ENCODE measurements around the gene CASZ1. TPM values are rescaled to one million over a fixed set of nuclear protein-coding genes. Genes with fewer than 3 reads are reported as not detected.

Gene CASZ1
- total RNA-seq, 4 donors from 2014 or later: 106 to 229 (median 160) TPM

DNA sequence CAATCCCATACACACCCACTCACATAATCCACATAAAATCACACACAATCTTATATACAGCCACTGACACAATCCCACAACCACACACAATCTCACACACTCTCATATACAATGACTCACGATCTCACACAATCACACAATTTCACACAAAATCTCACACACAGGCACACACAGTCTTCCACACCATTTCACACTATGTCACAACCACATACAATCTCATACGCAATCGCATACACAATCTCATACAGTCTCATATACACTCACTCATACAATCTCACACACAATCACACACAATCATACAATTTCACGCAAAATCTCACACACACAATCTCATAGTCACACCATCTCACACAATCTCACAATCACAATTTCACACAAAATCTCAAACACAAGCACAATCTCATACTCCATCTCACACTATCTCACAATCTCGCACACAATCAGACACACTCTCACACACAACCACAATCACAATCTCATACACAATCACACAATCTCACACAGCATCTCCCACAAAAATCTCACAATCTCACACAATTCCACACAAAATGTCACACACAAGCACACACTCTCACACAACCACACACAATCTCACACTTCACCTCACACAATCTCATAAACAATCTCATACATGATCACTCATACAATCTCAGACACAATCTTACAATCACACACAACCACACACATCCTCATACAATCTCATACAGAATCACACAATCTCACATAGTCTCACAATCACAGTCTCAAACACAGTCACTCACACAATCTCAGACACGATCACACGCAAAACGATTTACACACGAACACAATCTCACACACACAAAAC, 18.5 kb downstream of the CASZ1 start:
- TF ChIP-seq POLR2AphosphoS5 (IDR thresholded peaks at IDR 0.05): no peak
- TF ChIP-seq EP300 (IDR thresholded peaks at IDR 0.05): no peak
- no peak for TF ChIP-seq CTCF (IDR thresholded peaks at IDR 0.05)
- TF ChIP-seq POLR2A (IDR thresholded peaks at IDR 0.05): no peak
- no peaks in the 10 kb centered on the region for H3K9me3 ChIP-seq
- H3K4me1 ChIP-seq: peaks cover 89% of the 10 kb centered on the region
- peak overlapping the region; percentile 1 for H3K4me3 ChIP-seq
- DNase-seq (ENCODE audit: low spot score in 2 of 2): no peak
- peaks cover 3% of the 10 kb centered on the region for H3K27me3 ChIP-seq
- peak overlapping the region; percentile 87 for H3K27ac ChIP-seq
- 89% methylated on average over 9 of the region's 9 CpGs for WGBS
- H3K36me3 ChIP-seq: no peaks in the 10 kb centered on the region

GRCh38 chr1:10776190-10776905, 20.1 kb downstream of the CASZ1 start:
- no peak for DNase-seq (ENCODE audit: low spot score in 2 of 2)
- no peaks in the 10 kb centered on the region for H3K36me3 ChIP-seq
- H3K27me3 ChIP-seq: peaks cover 6% of the 10 kb centered on the region
- H3K4me1 ChIP-seq: peaks cover 96% of the 10 kb centered on the region
- H3K4me3 ChIP-seq: peak overlapping the region; percentile 23
- WGBS: 46% methylated on average over 9 of the region's 14 CpGs
- no peak for TF ChIP-seq POLR2AphosphoS5 (IDR thresholded peaks at IDR 0.05)
- TF ChIP-seq CTCF (IDR thresholded peaks at IDR 0.05): no peak
- TF ChIP-seq POLR2A (IDR thresholded peaks at IDR 0.05): no peak
- no peak for TF ChIP-seq EP300 (IDR thresholded peaks at IDR 0.05)
- H3K27ac ChIP-seq: peak overlapping the region; percentile 87
- H3K9me3 ChIP-seq: no peaks in the 10 kb centered on the region

DNA sequence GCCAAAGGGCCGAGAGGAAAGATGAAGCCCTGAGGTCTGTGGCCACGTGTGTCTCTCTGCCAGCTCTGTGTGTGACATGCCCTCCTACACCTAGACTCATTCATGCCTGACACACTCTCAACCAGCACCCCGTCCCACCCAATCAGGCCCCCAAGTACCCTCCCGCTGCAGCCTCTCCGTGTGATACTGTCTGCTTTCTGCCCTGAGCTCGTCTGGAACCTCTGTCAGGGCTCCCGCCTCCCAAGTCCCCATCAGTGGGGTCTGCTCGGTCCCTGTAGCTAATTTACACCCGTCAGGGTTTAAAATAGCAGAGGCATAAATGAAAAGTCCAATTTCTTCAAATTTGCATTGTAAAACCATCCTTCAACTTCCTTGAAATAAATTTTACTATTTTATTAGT, 20.7 kb downstream of the CASZ1 start:
- Histone ChIP-seq H3K4me3 (peak overlapping the region; percentile 23), H3K36me3 (no peaks in the 10 kb centered on the region), H3K27ac (peak overlapping the region; percentile 87), H3K4me1 (peaks cover 96% of the 10 kb centered on the region), H3K27me3 (peaks cover 6% of the 10 kb centered on the region), H3K9me3 (no peaks in the 10 kb centered on the region)
- no peak for DNase-seq (ENCODE audit: low spot score in 2 of 2)
- no peak for TF ChIP-seq POLR2AphosphoS5 (IDR thresholded peaks at IDR 0.05)
- no peak for TF ChIP-seq CTCF (IDR thresholded peaks at IDR 0.05)
- TF ChIP-seq POLR2A (IDR thresholded peaks at IDR 0.05): no peak
- TF ChIP-seq EP300 (IDR thresholded peaks at IDR 0.05): no peak
- WGBS: 63% methylated on average over 9 of the region's 9 CpGs

DNA sequence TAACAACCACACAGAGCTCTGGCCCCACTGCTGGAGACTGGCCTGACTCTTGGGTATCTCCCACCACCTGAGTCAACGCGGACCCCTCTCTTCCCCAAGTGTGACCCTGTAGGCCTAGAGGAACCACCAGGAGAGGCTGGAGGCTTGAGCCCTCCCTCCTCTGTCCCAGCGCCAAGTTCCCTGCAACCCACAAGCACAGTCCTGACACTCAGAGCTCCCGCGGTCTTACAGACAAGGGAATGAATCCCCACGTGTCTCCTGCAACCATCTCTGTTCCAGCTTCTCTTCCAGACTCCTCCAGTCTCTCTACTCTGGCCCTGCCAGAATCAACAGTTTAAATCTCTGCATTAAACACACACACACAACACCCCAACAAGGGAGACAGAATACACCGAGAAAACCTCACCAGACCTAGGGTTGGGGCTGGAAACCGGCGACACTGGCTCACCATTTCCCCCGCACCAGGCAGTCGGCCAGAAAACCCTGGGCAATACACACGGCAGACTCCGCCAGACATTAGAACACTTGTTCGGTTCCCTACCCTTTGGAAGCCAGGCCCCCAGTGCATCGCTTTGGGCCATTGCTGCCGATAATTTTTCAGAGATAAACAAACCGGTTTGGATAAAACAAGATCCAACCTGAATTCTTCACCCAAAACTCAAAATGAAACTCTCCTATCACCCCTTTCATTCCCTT, 21.7 kb downstream of the CASZ1 start:
- 50% methylated on average over 17 of the region's 17 CpGs for WGBS
- H3K27ac ChIP-seq: peak overlapping the region; percentile 87
- H3K27me3 ChIP-seq: peaks cover 6% of the 10 kb centered on the region
- H3K36me3 ChIP-seq: no peaks in the 10 kb centered on the region
- peaks cover 96% of the 10 kb centered on the region for H3K4me1 ChIP-seq
- DNase-seq (ENCODE audit: low spot score in 2 of 2): no peak
- TF ChIP-seq CTCF (IDR thresholded peaks at IDR 0.05): no peak
- TF ChIP-seq POLR2A (IDR thresholded peaks at IDR 0.05): no peak
- no peak for TF ChIP-seq EP300 (IDR thresholded peaks at IDR 0.05)
- TF ChIP-seq POLR2AphosphoS5 (IDR thresholded peaks at IDR 0.05): no peak
- H3K9me3 ChIP-seq: no peaks in the 10 kb centered on the region
- peak overlapping the region; percentile 23 for H3K4me3 ChIP-seq
